ENCODE results near the gene WFDC11.
"Not testable (repeated sequence)": the region's sequence is repeated elsewhere in the genome, so short reads cannot be mapped to it uniquely, and the experiment has no call there.

WFDC11 gene

GRCh38 chr20:45670139-45670538 lies at the start of gene WFDC11:
WFDC11 (minus strand) TSS chr20:45670239; CDS start chr20:45650600, 19,639 bp downstream.
- DNase-seq (ENCODE audit: low read depth in 2 of 2): no peak

- not testable (repeated sequence) for DNase-seq (ENCODE audit: low read depth in 2 of 2)
These were observed 46.2 kb upstream of the WFDC11 start for GRCh38 chr20:45716141-45716688.

- DNase-seq (ENCODE audit: low read depth in 2 of 2): no peak
These were observed 35.1 kb upstream of the WFDC11 start, which contains the start of gene WFDC10B for GRCh38 chr20:45704969-45705637. WFDC10B (minus strand) TSS chr20:45705019; CDS start chr20:45685992, 19,027 bp downstream.

GRCh38 chr20:45701873-45702272 lies 31.8 kb upstream of the WFDC11 start, which contains the start of gene WFDC13:
WFDC13 (plus strand) TSS chr20:45702038; CDS start chr20:45702124, 86 bp downstream.
- DNase-seq (ENCODE audit: low read depth in 2 of 2): no peak

- DNase-seq (ENCODE audit: low read depth in 2 of 2): no peak
These were observed 31.1 kb upstream of the WFDC11 start for GRCh38 chr20:45701104-45701503.

- DNase-seq (ENCODE audit: low read depth in 2 of 2): no peak
These were observed 25.5 kb upstream of the WFDC11 start for GRCh38 chr20:45695496-45695895.

GRCh38 chr20:45693346-45693745 lies 23.3 kb upstream of the WFDC11 start:
- DNase-seq (ENCODE audit: low read depth in 2 of 2): not testable (repeated sequence)

GRCh38 chr20:45685896-45686295 lies 15.9 kb upstream of the WFDC11 start:
- DNase-seq (ENCODE audit: low read depth in 2 of 2): no peak

GRCh38 chr20:45679650-45680049 lies 9.6 kb upstream of the WFDC11 start:
- no peak for DNase-seq (ENCODE audit: low read depth in 2 of 2)

- DNase-seq (ENCODE audit: low read depth in 2 of 2): no peak
These were observed 2.7 kb upstream of the WFDC11 start for GRCh38 chr20:45672765-45673164.

- not testable (repeated sequence) for DNase-seq (ENCODE audit: low read depth in 2 of 2)
These were observed 13.0 kb downstream of the WFDC11 start for GRCh38 chr20:45657038-45657437.

GRCh38 chr20:45651726-45652125 lies 18.3 kb downstream of the WFDC11 start:
- not testable (repeated sequence) for DNase-seq (ENCODE audit: low read depth in 2 of 2)

- DNase-seq (ENCODE audit: low read depth in 2 of 2): no peak
These were observed 20.7 kb downstream of the WFDC11 start for GRCh38 chr20:45649312-45649863.

GRCh38 chr20:45647441-45648050 lies 22.5 kb downstream of the WFDC11 start:
- DNase-seq (ENCODE audit: low read depth in 2 of 2): no peak

GRCh38 chr20:45646875-45647274 lies 23.2 kb downstream of the WFDC11 start:
- no peak for DNase-seq (ENCODE audit: low read depth in 2 of 2)

- not testable (repeated sequence) for DNase-seq (ENCODE audit: low read depth in 2 of 2)
These were observed 24.2 kb downstream of the WFDC11 start for GRCh38 chr20:45645869-45646268.

- not testable (repeated sequence) for DNase-seq (ENCODE audit: low read depth in 2 of 2)
These were observed 29.0 kb downstream of the WFDC11 start for GRCh38 chr20:45641076-45641475.

- DNase-seq (ENCODE audit: low read depth in 2 of 2): no peak
These were observed 30.4 kb downstream of the WFDC11 start for GRCh38 chr20:45639687-45640086.

- no peak for DNase-seq (ENCODE audit: low read depth in 2 of 2)
These were observed 33.5 kb downstream of the WFDC11 start for GRCh38 chr20:45636513-45636912.

GRCh38 chr20:45631184-45631583 lies 38.9 kb downstream of the WFDC11 start, which contains the start of gene WFDC9:
WFDC9 (minus strand) TSS chr20:45631284; CDS start chr20:45610181, 21,103 bp downstream.
- DNase-seq (ENCODE audit: low read depth in 2 of 2): no peak

- DNase-seq (ENCODE audit: low read depth in 2 of 2): no peak
These were observed 39.7 kb downstream of the WFDC11 start for GRCh38 chr20:45630371-45630770.

GRCh38 chr20:45629496-45630100 lies 40.4 kb downstream of the WFDC11 start, which contains the start of gene WFDC10A:
WFDC10A (plus strand) TSS chr20:45629739; CDS start chr20:45629814, 75 bp downstream.
- peak; percentile 13 to 15 for DNase-seq (ENCODE audit: low read depth in 2 of 2)
